HG02970 (cell line): ENCODE data around the gene UGT2B11.
"Not testable (repeated sequence)": the region's sequence is repeated elsewhere in the genome, so short reads cannot be mapped to it uniquely, and the experiment has no call there.

Experiments used
- ATAC-seq: cut with Tn5 transposase; IDR thresholded peaks from one replicate; pipeline ENCODE4 v1.9.1; 2021; ENCODE audit warnings: mild to moderate bottlenecking, moderate library complexity, moderate number of reproducible peaks; ENCODE audit not compliant: unreplicated experiment, low FRiP score

UGT2B11 gene

DNA sequence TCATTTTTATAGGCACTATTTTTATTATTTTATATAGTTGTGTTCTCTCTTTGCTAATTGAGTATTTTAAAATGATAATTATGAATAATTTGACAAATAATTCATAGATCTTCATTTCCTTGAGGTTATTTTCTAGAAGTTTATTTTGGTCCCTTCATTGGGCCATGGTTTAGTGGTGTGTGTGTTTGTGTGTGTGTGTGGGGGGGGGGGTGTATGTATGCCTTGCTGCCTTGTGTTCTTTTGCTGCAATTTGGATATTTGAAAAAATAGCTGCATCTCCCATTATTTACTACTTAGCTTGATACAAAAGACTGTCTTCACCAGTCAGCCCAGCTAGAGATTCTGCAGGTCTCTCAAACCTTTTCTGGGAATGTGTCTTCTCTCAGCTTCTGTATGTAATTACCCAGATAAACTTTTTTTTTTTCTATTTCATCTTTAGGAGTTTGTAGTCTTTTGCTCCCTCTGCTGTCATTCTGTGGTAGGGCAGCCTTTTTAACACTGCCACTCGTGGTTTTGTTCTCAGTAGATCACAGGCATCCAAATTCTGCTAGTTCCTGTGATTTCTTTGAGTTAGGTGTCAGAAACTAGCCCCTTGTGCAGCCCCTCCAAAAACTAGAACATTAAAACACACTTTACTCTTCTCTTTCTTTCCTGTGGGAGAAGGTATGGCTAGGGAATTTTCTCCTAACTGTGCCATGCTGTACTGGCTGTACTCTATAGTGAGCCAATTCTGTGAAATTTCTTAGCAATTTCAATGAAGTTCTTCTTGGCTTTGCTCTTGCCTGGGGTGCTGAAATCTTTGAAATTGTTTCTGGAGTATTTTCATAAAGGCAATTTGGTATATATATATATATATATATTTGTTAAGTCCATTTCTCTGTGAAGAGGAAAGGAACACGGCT lies 44.1 kb downstream of the UGT2B11 start:
- peak; percentile 66 for ATAC-seq

DNA sequence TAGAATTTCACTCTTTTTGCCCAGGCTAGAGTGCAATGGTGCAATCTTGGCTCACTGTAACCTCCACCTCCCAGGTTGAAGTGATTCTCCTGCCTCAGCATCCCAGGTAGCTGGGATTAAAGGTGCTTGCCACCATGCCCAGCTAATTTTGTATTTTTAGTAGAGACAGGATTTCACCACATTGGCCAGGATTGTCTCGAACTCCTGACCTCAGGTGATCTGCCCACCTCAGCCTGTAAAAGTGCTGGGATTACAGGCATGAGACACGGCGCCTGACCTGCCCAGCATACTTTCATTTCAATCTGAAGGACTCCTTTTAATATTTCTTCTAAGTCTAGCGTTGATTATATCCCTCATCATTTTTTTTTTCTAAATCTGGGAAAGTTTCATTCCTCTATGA lies 45.4 kb downstream of the UGT2B11 start:
- ATAC-seq, result not testable (repeated sequence)

DNA sequence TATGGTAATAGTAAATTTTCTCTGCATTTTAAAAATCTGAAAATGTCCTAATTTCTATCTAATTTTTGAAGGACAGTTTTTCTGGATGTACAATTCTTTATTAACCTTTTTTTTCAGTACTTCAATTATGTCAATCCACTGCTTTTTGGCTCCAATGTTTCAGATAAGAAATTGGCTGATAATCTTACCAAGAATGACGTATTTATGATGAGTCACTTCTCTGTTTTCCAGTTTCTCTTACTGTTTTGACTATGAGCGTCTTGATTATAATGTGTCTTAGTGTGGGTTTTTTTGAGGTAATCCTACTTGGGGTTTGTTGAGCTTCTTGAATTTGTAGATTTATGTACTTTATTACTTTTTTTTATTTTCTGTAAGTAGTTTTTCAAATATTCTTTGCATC lies 47.2 kb downstream of the UGT2B11 start:
- no peak for ATAC-seq

DNA sequence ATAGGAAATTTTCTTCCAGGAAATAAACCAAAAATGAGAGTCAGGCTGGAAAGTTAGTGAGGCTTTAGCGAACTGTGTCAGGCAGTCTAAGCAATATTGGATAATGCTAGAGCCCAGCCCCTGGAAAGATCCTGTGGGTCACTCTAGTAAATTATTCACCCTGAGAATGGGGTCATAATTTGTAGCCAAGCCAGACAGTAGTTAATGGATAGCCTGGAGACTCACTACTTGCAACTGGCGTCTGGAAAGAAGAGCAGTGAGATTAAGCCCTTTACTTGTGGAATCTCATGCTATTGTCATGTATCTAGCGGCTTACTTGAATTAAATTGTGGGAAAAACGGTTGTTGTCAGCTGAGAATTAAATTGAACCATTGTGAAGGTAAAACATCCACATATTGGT lies 48.2 kb downstream of the UGT2B11 start:
- ATAC-seq, result not testable (repeated sequence)

DNA sequence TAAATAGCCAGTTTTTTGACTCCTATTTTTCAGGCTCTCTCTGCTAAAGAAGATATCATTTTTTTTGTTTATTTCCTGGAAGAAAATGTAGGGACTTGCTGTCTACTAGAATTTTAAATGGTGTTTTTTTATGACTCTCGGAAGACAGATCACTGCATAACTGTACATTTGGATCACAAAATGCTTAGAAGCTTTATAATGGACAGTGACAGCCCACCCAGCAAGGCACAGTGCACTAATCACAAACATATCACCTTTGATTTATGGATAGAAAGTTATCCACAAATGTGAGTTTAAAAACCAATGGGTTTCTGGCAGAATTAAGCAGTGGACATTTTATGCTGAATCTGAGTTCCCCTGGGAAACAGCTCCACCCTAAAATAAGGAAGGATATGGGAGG lies 48.8 kb downstream of the UGT2B11 start:
- not testable (repeated sequence) for ATAC-seq

DNA sequence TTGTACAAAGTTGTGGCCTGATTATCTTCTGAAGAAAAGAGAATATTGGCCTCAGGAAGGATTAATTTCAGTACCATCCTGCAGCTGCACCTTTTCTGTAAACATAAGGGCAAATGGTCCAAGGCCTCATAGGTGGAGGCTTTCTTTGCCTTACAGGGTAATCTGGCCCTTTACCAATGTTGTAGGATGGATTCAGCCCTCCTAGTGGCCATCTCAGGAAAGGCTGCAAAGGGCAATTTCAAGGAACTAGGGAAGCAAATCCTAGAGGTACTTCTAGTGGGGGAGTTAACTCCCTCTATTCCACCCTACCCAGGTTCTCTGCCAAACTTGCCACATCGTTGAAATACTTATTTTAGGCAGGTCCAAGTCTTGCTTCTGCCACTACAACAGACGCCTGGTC lies 57.6 kb downstream of the UGT2B11 start:
- ATAC-seq, result no peak

DNA sequence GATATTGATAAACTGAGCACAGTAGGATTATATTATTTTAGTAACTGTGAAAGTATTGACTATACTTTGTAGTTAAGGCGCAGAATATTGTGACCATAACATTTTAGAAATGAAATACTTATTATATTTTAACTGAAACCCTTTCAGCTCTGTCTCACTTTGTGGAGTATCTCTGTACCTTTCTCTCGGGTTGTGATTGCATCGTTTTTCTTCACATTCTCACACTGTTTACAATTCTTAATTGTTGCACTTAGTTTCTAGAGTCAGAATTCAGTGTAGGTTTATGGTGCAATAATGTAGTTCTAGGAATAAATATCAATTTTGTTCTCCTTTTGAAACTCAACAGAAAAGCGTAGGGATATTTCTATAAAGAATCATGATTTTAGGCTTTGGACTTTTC lies 60.5 kb downstream of the UGT2B11 start:
- no peak for ATAC-seq
